GM18868 (cell line): ENCODE results near the gene NANOS2.

ENCODE experiments used
- ATAC-seq: cut with Tn5 transposase; IDR thresholded peaks from one replicate; pipeline ENCODE4 v1.9.1; 2021; ENCODE audit warnings: mild to moderate bottlenecking, moderate library complexity; ENCODE audit not compliant: unreplicated experiment

NANOS2 gene

GRCh38 chr19:45931055-45931454 is 16.5 kb upstream of the NANOS2 start:
- ATAC-seq = no peak

- ATAC-seq = no peak
Measured at GRCh38 chr19:45929247-45929646, 14.7 kb upstream of the NANOS2 start.

- ATAC-seq = peak; percentile 66
Measured at GRCh38 chr19:45927565-45928261, 13.1 kb upstream of the NANOS2 start.

- ATAC-seq = no peak
Measured at GRCh38 chr19:45924891-45925447, 10.4 kb upstream of the NANOS2 start.

GRCh38 chr19:45922281-45922680 is 7.7 kb upstream of the NANOS2 start:
- ATAC-seq = no peak

- ATAC-seq = no peak
Measured at GRCh38 chr19:45920458-45920857, 5.9 kb upstream of the NANOS2 start.

GRCh38 chr19:45919678-45920077 is 5.1 kb upstream of the NANOS2 start:
- ATAC-seq = no peak

GRCh38 chr19:45918721-45919120 is 4.1 kb upstream of the NANOS2 start:
- ATAC-seq = no peak

- ATAC-seq = no peak
Measured at GRCh38 chr19:45917421-45918091, 3.0 kb upstream of the NANOS2 start.

GRCh38 chr19:45911291-45911690 is 3.3 kb downstream of the NANOS2 start:
- no peak for ATAC-seq

- ATAC-seq = no peak
Measured at GRCh38 chr19:45908956-45909355, 5.6 kb downstream of the NANOS2 start.

GRCh38 chr19:45906221-45906620 is 8.4 kb downstream of the NANOS2 start:
- ATAC-seq = no peak

GRCh38 chr19:45905011-45905410 is 9.6 kb downstream of the NANOS2 start:
- ATAC-seq = no peak

- ATAC-seq = peak; percentile 87
Measured at GRCh38 chr19:45902651-45903625, 11.6 kb downstream of the NANOS2 start.

- ATAC-seq = no peak
Measured at GRCh38 chr19:45901912-45902650, 12.5 kb downstream of the NANOS2 start, which contains the start of gene MYPOP. TSS of gene MYPOP (minus strand) at chr19:45902613. CDS start at chr19:45901773, 840 bp downstream.

GRCh38 chr19:45901432-45901911 is 13.1 kb downstream of the NANOS2 start:
- no peak for ATAC-seq

GRCh38 chr19:45900738-45901431 is 13.7 kb downstream of the NANOS2 start:
- ATAC-seq = no peak

- no peak for ATAC-seq
Measured at GRCh38 chr19:45899919-45900589, 14.5 kb downstream of the NANOS2 start.

- no peak for ATAC-seq
Measured at GRCh38 chr19:45899253-45899652, 15.3 kb downstream of the NANOS2 start.
